CD14-positive monocyte (primary cell): ENCODE results near the gene RABGAP1. TPM values are rescaled to one million over a fixed set of nuclear protein-coding genes. Genes with fewer than 3 reads are reported as not detected.

Source experiments
- DNase-seq, 3 donors: peaks; one replicate each; pipeline ENCODE4 v3.0.0-alpha.2; 2011 to 2022
- H2AFZ ChIP-seq: 2 replicates; pipeline ENCODE4 v1.6.0; 2012; ENCODE audit warnings: mild to moderate bottlenecking, low read depth, low read length, inconsistent platforms; ENCODE audit not compliant: insufficient read depth, poor library complexity, severe bottlenecking
- H3K27ac ChIP-seq, 2 donors: 1 replicate in 1 of 2; 2 replicates in 1 of 2; pipeline ENCODE4 v1.5.1; 2012 to 2013; ENCODE audit warnings: low read length in 2 of 2, control low read depth in 1 of 2, inconsistent platforms in 1 of 2, low read depth in 1 of 2, mild to moderate bottlenecking in 1 of 2
- H3K27me3 ChIP-seq, 2 donors: one replicate each; pipeline versions ENCODE4 v1.6.0 to v1.6.1; 2011 to 2013; ENCODE audit warnings: low read length in 2 of 2; ENCODE audit not compliant: control insufficient read depth in 2 of 2, insufficient read depth in 2 of 2
- H3K36me3 ChIP-seq, 2 donors: replicated peaks in 1 of 2; 1 replicate in 1 of 2; 2 replicates in 1 of 2; pipeline versions ENCODE4 v1.5.1 to v1.6.1; 2012 to 2013; ENCODE audit warnings: low read length in 2 of 2, control low read depth in 1 of 2, inconsistent platforms in 1 of 2, mild to moderate bottlenecking in 1 of 2; ENCODE audit not compliant: insufficient read depth in 2 of 2, control insufficient read depth in 1 of 2
- H3K4me1 ChIP-seq, 2 donors: 1 replicate in 1 of 2; 2 replicates in 1 of 2; pipeline versions ENCODE4 v1.5.1 to v1.6.1; 2012 to 2013; ENCODE audit warnings: low read length in 2 of 2, control low read depth in 1 of 2, inconsistent platforms in 1 of 2, mild to moderate bottlenecking in 1 of 2, moderate library complexity in 1 of 2; ENCODE audit not compliant: insufficient read depth in 2 of 2, control insufficient read depth in 1 of 2
- H3K4me2 ChIP-seq: replicated peaks from 2 replicates; pipeline ENCODE3; 2012; ENCODE audit warnings: low read length, moderate library complexity, mild to moderate bottlenecking; ENCODE audit not compliant: poor library complexity, severe bottlenecking; ENCODE audit errors: extremely low read depth
- H3K4me3 ChIP-seq, 3 experiments: fragments of 200-600 bp in 1 of 3; sonication (generic) in 1 of 3; replicated peaks in 1 of 3; 1 replicate in 2 of 3; 2 replicates in 1 of 3; pipeline ENCODE4 v1.5.1; 2011 to 2013; ENCODE audit warnings: low read length in 3 of 3, mild to moderate bottlenecking in 3 of 3, control low read depth in 2 of 3, low read depth in 2 of 3, inconsistent platforms in 1 of 3, moderate library complexity in 1 of 3
- H3K79me2 ChIP-seq: 2 replicates; pipeline ENCODE4 v1.6.0; 2012; ENCODE audit warnings: mild to moderate bottlenecking, control low read depth, inconsistent platforms, low read length, moderate library complexity; ENCODE audit not compliant: insufficient read depth
- H3K9ac ChIP-seq: 2 replicates; pipeline ENCODE4 v1.6.0; 2017; ENCODE audit warnings: low read length, mild to moderate bottlenecking; ENCODE audit not compliant: insufficient read depth, poor library complexity, severe bottlenecking
- H3K9me3 ChIP-seq, 2 donors: replicated peaks in 1 of 2; 1 replicate in 1 of 2; 2 replicates in 1 of 2; pipeline versions ENCODE4 v1.5.1 to v1.6.1; 2012 to 2013; ENCODE audit warnings: low read length in 2 of 2, control low read depth in 1 of 2; ENCODE audit not compliant: control insufficient read depth in 1 of 2, insufficient read depth in 1 of 2
- H4K20me1 ChIP-seq: 2 replicates; pipeline ENCODE4 v1.6.0; 2012; ENCODE audit warnings: mild to moderate bottlenecking, low read length, control low read depth, moderate library complexity; ENCODE audit not compliant: insufficient read depth
- H3K27ac Mint-ChIP-seq, 7 donors: one replicate each; pipeline ENCODE4 v1.8.0; 2020; ENCODE audit warnings: mild to moderate bottlenecking in 7 of 7, mixed read lengths in 7 of 7, moderate library complexity in 6 of 7, inconsistent platforms in 2 of 7
- H3K27me3 Mint-ChIP-seq, 3 donors: one replicate each; pipeline ENCODE4 v1.8.0; 2021 to 2022; ENCODE audit warnings: low read depth in 3 of 3, mild to moderate bottlenecking in 3 of 3, mixed read lengths in 3 of 3, moderate library complexity in 3 of 3, inconsistent platforms in 1 of 3
- H3K36me3 Mint-ChIP-seq, 2 donors: one replicate each; pipeline ENCODE4 v1.8.0; 2020; ENCODE audit warnings: mixed read lengths in 2 of 2, inconsistent platforms in 1 of 2, mild to moderate bottlenecking in 1 of 2
- H3K4me1 Mint-ChIP-seq: one replicate; pipeline ENCODE4 v1.8.0; 2020; ENCODE audit warnings: mild to moderate bottlenecking, mixed read lengths
- H3K4me3 Mint-ChIP-seq, 2 donors: one replicate each; pipeline ENCODE4 v1.8.0; 2020; ENCODE audit warnings: mild to moderate bottlenecking in 2 of 2, mixed read lengths in 2 of 2, moderate library complexity in 1 of 2
- H3K9me3 Mint-ChIP-seq, 7 donors: one replicate each; pipeline ENCODE4 v1.8.0; 2020 to 2022; ENCODE audit warnings: mixed read lengths in 7 of 7, mild to moderate bottlenecking in 6 of 7, moderate library complexity in 6 of 7, inconsistent platforms in 2 of 7
- WGBS: methylation state at CpG from one replicate; pipeline ENCODE4 v1.1.5; 2013; ENCODE audit warnings: missing lambda C conversion rate; ENCODE audit not compliant: insufficient coverage; 5-methylcytosine and 5-hydroxymethylcytosine counted together
- intact Hi-C, 2 donors: fragments of 100-400 bp; cut with micrococcal nuclease; formaldehyde crosslinking; loops; one replicate each; pipeline versions ENCODE4 v1.15.0 to v1.15.1; 2023
- polyA plus RNA-seq, 3 donors: library from polyadenylated mRNA; depleted of rRNA in 1 of 3; unstranded in 2 of 3; stranded (reverse) in 1 of 3; fragments of 300-500 nt in 2 of 3; fragments of >200 nt in 1 of 3; fragmentation: Illumina TruSeq in 2 of 3; gene quantifications; 1 replicate in 2 of 3; 2 replicates in 1 of 3; pipeline ENCODE4 v1.2.3, GENCODE V29; 2012 to 2021
- TF ChIP-seq, protein P1 (sequence below): fragments of 200-600 bp; IDR thresholded peaks from one replicate; pipeline ENCODE4 v1.8.0; 2022; ENCODE audit warnings: antibody characterized with exemption, mild to moderate bottlenecking

RABGAP1 gene
- polyA plus RNA-seq, 3 donors, result 14.7 to 24.1 (median 19.3) TPM

DNA sequence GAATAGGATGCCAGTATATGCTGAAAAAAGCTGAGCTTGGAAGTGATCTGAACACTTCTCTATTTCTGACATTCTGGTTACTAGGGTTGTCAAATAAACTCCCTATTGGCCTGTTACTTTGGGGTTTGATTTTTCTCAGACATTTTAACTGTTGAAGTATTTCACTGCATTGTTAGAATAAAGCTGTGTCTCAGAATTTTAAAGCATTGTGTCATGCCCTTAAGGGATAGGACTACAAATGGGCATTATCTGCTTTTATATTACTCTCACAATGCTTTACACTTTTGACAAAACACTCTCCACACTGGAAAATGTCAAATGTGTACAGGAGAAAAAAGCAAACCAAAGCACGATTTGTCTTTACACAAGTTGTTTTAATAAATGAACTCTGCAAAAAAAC, 75.8 kb downstream of the RABGAP1 start:
- H3K4me1 Mint-ChIP-seq, result peaks cover 6% of the 10 kb centered on the region
- no peaks in the 10 kb centered on the region for H3K4me1 ChIP-seq
- no peaks in the 10 kb centered on the region for H3K79me2 ChIP-seq
- H3K27me3 ChIP-seq, result no peaks in the 10 kb centered on the region
- intact Hi-C loops, result no loop called here
- peaks cover 0 to 11% (median 7%) of the 10 kb centered on the region in 7 donors for H3K9me3 Mint-ChIP-seq
- DNase-seq, result no peak
- H3K4me3 Mint-ChIP-seq, result no peak overlapping the region
- no peak overlapping the region for H2AFZ ChIP-seq
- no peaks in the 10 kb centered on the region for H4K20me1 ChIP-seq
- TF ChIP-seq, protein P1, sequence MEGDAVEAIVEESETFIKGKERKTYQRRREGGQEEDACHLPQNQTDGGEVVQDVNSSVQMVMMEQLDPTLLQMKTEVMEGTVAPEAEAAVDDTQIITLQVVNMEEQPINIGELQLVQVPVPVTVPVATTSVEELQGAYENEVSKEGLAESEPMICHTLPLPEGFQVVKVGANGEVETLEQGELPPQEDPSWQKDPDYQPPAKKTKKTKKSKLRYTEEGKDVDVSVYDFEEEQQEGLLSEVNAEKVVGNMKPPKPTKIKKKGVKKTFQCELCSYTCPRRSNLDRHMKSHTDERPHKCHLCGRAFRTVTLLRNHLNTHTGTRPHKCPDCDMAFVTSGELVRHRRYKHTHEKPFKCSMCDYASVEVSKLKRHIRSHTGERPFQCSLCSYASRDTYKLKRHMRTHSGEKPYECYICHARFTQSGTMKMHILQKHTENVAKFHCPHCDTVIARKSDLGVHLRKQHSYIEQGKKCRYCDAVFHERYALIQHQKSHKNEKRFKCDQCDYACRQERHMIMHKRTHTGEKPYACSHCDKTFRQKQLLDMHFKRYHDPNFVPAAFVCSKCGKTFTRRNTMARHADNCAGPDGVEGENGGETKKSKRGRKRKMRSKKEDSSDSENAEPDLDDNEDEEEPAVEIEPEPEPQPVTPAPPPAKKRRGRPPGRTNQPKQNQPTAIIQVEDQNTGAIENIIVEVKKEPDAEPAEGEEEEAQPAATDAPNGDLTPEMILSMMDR, result no peak
- H3K27ac Mint-ChIP-seq, result no peak overlapping the region
- peaks cover 0 to 4% of the 10 kb centered on the region in 2 donors for H3K9me3 ChIP-seq
- no CpG with 5 or more reads among the region's 1 CpG for WGBS
- H3K27me3 Mint-ChIP-seq, result no peaks in the 10 kb centered on the region
- no peak overlapping the region for H3K4me2 ChIP-seq
- H3K27ac ChIP-seq, result no peak overlapping the region
- no peak overlapping the region for H3K4me3 ChIP-seq
- no peak overlapping the region for H3K9ac ChIP-seq
- peaks cover 71 to 80% of the 10 kb centered on the region in 2 donors for H3K36me3 Mint-ChIP-seq
- H3K36me3 ChIP-seq, result peaks cover 85 to 99% of the 10 kb centered on the region in 2 donors

DNA sequence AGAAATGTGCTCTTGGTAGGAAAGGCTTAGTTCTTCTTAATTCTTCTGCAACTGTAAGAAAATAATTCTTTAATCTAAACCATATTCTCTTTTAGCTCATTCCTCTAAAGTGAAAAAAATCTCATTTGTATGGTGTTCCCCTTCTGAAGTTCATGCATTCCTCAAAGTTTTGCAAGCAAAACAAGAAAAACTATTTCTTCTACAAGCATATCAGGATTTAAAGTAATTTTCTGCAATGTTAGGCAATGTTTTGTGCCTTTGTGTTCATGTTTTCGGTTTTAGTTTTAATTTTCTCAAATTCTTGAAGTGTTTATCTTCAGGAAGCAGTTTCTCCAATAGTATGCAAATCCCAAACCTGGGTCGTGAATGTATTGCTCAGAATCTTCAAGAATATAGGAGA, 80.0 kb downstream of the RABGAP1 start:
- Histone ChIP-seq H3K9me3 (no peaks in the 10 kb centered on the region), H3K4me3 (no peak overlapping the region), H3K4me2 (no peak overlapping the region), H4K20me1 (no peaks in the 10 kb centered on the region), H3K27me3 (no peaks in the 10 kb centered on the region), H3K36me3 (peaks cover 72 to 97% of the 10 kb centered on the region in 2 donors), H3K27ac (no peak overlapping the region), H3K79me2 (no peaks in the 10 kb centered on the region), H3K9ac (no peak overlapping the region), H3K4me1 (no peaks in the 10 kb centered on the region), H2AFZ (no peak overlapping the region)
- no peaks in the 10 kb centered on the region for H3K27me3 Mint-ChIP-seq
- peaks cover 55 to 74% of the 10 kb centered on the region in 2 donors for H3K36me3 Mint-ChIP-seq
- no peak overlapping the region for H3K4me3 Mint-ChIP-seq
- TF ChIP-seq, protein P1, result no peak
- intact Hi-C loops, result no loop called here
- H3K4me1 Mint-ChIP-seq, result no peaks in the 10 kb centered on the region
- no CpG with 5 or more reads among the region's 2 CpGs for WGBS
- DNase-seq, result no peak
- H3K27ac Mint-ChIP-seq, result no peak overlapping the region
- no peaks in the 10 kb centered on the region for H3K9me3 Mint-ChIP-seq
